GM21367 (cell line): ENCODE measurements around the gene NECTIN1.

Experiments used
- ATAC-seq: cut with Tn5 transposase; IDR thresholded peaks from one replicate; pipeline ENCODE4 v1.9.1; 2021; ENCODE audit not compliant: unreplicated experiment

Gene NECTIN1

DNA sequence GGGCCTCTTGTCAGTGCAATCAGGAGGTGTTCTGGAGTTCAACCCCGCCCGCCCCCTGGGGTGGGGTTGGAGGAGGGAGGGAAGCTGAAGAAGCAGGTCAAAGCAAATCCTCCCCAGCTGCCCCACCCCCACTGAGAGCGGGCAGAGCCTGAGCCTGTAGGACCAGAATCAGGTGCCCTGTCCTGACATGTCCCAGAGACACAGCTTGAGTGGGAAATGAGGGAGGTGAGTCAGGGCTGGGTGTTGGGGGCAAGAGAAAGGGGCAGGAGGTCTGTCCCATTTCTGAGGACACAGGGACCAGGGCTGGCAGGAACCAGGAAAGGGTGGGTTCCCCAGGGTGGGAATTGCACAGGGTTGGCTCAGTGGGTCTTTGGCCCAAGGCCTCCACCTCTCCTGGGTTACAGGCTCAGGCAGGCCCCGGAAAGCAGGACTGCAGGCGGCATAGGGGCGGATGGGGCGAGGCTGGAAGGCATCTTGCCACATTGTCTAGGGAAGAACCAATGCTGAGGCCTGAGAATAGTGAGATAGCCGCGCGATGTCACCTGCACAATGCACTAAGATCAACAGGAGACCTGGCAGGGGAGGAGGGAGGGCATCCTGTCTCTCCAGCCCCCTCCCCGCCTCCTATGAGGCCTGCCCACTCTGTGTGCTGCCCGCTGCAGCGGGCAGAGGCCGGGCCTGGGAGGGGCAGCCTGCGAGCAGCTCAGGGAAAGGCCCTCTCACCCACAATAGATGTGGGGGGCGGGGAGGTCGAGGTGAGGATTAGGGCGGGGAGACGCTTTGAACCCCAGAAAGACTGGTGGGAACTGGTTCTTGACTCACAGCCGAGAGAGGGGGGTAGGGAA lies 32.4 kb downstream of the NECTIN1 start:
- ATAC-seq = no peak

DNA sequence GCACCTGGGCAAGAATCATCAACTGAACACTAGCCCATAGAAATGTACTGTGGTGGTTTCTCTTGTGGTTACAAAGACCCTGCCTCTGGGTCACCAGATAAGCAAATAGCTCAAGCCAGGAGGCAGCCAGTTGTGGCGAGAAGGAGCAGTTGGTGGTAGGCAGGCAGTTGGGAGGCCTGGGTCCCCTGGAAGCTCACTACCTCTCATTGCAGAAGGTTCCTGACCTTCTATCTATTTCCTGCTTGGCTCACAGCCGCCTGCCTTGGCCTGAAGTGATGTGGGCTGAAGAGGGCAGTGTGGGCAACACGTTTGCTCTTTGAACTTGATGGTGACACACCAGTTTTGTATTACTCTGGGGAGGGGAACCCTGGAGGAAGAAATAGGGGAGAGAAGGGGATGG lies 34.7 kb downstream of the NECTIN1 start:
- no peak for ATAC-seq

DNA sequence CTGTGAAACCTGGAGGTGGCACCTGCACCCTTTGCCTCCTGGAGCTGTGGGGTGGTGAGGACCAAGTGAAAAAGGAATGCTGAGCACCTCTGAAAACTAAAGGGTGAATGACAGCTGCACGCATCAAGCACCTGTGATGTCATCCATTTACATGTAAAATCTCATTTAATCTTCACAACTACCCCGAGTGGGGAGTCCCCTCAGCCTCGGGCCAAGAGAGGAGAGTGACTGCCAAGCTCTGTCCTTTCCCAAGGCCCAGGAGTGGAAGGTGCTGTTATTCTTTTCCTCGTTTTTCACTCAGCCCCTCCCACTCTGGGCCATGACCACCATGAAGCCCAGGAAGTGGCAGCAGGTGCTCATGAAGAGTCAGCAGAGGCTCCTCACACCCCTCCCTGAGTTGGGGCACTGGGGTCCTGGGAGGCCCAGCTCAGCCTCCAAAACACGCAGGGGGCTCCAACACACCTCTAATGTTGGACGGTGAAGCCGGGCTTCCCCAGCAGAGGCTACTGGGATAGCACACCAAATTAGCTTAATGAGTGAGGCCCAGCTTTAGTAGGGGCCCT lies 35.7 kb downstream of the NECTIN1 start:
- no peak for ATAC-seq

DNA sequence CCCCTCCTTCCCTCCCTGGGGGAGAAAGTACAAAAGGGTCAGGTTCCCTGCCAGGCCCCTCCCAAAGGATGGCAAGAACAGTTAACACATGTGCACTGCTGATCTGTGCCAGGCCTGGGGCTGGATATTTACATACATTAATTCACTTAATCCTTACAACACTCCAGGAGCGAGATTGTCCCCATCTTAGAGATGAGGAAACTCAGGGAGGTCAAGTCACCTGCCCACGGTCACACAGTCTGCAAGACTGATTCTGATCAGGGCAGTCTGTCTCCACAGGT lies 36.5 kb downstream of the NECTIN1 start:
- ATAC-seq = no peak

DNA sequence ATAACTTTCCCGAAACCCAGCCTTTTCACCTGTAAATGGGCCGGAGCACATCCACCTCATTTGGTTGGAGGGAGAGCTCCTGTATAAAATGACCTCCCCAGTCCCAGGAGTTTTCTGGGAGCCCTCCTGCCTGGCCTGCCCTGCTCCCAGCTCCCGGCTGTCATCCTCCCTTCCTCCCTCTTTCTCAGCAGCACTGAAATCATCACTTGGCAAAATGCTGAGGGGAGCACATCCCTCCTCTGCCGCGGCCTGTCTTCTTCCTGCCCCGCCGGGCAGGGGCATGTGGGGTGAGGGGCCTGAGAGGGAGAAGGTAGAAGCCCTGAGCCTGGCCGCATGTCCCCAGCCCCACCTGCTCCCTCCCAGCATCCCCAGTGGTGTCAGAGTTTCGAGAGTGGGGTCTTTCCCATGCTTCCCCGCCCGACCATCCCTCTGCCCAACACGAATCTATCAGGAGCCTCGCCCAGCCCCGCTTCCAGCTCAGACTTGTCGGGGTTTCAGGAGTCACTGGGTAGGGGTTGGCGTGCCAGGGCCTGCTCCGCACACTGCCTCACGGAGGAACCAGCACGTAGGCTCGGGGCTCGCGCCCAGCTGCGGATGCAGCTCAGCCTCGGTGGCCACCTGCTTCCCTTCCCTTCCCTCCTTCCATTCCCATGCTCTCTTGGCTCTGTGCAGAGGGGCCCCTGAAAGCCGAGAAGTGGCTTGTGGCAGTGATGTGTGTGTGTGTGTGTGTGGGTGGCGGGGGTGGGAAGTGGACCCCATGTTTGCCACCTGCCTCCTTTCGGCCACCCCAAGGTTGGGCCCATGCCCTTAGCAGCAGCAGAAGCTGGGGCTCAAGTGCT lies 37.1 kb downstream of the NECTIN1 start:
- no peak for ATAC-seq

DNA sequence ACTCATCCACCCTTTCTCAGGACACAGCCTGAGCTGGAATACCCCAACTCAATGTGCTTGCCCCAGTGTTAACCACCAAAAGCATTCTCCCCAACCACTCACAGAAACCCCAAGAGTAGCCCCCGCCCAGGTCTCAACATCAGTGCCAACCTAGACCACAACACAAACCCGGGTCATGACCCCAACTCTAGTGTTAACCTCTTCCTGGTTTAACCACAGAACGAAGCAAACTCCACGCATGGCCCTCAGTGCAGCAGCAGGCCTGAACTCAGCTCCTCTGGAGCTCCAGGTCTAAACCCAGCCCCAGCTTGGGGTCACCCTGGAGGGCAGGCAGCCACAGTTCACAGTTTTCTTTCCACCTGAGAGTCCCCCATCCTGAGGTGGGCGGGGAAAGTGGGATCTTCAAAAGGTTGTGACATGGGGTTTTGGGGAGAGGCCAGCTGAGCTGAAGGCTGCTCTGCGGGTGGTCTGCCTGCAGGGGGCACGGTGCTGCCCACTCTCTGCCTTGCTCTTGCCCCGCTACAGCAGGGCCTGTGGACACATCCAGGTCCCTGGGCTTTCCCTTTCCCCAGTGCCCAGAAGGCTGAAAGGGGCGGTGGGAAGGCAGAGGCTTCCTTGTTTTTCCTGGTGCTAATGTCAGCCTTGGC lies 37.9 kb downstream of the NECTIN1 start:
- ATAC-seq = no peak

GRCh38 chr11:119689302-119689701 lies 39.7 kb downstream of the NECTIN1 start:
- ATAC-seq = no peak

GRCh38 chr11:119688356-119688755 lies 40.6 kb downstream of the NECTIN1 start:
- ATAC-seq = no peak

DNA sequence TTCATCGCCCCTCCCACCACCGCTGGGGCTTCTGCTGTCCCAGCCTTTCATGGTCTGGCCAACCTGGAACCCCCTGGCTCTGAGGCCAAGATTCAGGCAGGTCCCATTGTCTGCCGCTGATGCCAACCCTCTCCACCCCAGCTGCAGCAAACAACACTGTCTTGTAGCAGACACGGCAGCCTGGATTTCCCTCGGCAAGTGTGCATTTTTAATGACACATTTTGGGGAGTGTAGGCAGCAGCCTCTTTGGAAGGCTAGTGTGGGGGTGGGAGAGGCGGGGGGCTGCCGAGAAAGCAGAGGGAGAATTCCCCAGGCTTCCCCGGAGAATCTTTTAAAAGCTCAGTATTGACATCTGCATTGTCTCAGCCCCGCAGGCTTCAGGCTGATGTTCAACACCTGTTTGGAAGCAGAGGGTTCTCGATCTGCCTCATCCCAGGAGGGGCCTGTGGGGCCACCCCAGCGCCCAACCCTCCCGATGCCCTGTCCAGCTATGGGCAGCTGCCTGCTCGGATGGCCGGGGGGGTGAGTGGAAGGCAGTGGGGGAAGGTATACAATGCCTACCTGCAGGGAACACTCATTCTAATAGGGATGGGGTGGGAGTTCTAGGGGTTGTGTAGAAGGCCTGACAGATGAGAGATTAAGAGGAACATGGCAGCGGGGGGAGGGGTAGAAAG lies 41.5 kb downstream of the NECTIN1 start:
- no peak for ATAC-seq

- no peak for ATAC-seq
Measured at GRCh38 chr11:119686177-119686882, 42.7 kb downstream of the NECTIN1 start.

- ATAC-seq = no peak
Measured at GRCh38 chr11:119685111-119685746, 43.8 kb downstream of the NECTIN1 start.

DNA sequence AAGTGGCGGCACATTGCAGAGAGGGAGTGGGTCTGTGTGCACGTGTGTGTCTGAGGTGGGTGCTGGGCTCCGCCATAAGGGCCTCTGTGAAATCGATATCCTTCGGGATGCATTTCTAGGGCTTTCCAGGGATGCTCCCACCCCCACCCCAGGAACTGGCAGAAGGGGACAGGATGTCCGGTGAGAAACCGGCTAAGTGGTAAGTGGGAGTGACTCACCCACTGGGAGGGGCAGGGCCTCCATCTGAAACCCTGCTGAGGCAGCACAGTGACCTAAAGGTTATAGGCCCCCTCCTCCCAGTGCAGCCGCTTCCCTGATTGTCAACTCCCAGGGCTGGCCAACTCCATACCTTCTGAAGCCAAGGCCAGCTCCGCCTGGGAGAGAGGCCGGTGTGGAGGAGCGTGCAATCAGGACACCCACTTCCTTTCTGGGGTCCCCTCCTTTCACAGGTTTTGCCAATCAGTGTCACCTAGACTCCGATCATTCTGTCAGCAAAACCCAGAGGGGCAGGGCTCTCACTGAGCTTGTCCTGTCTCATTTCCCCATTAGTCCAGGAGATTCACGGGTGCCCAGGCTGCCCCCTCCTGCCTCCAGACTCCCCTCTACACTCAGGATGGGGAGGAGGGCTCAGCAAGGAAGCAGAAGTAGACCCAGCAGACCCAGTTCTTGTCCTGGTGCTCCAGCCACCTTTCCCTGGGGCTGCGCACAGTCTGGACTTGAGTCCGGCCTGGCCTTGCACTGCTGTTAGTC lies 44.5 kb downstream of the NECTIN1 start:
- no peak for ATAC-seq

DNA sequence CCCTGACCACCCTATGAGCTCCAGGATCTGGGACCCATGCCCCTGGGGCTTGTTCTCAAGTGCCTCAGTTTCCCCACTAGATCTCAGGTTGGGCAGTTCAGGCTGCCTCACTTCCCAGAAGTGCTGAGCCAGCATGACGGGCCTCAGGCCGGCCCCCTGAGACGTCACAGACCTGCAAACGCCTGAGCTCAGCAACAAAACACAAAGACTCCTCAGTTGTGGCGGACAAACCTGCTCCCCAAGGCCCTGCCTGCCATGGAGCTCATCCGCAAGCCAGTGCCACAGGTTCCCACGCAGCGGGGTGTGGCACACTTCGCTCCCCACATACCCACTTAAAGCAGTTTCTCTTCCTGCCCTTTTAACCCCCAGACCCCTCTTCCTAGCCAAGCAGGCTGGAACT lies 45.2 kb downstream of the NECTIN1 start:
- no peak for ATAC-seq

GRCh38 chr11:119681361-119681910 lies 47.6 kb downstream of the NECTIN1 start:
- ATAC-seq = no peak

DNA sequence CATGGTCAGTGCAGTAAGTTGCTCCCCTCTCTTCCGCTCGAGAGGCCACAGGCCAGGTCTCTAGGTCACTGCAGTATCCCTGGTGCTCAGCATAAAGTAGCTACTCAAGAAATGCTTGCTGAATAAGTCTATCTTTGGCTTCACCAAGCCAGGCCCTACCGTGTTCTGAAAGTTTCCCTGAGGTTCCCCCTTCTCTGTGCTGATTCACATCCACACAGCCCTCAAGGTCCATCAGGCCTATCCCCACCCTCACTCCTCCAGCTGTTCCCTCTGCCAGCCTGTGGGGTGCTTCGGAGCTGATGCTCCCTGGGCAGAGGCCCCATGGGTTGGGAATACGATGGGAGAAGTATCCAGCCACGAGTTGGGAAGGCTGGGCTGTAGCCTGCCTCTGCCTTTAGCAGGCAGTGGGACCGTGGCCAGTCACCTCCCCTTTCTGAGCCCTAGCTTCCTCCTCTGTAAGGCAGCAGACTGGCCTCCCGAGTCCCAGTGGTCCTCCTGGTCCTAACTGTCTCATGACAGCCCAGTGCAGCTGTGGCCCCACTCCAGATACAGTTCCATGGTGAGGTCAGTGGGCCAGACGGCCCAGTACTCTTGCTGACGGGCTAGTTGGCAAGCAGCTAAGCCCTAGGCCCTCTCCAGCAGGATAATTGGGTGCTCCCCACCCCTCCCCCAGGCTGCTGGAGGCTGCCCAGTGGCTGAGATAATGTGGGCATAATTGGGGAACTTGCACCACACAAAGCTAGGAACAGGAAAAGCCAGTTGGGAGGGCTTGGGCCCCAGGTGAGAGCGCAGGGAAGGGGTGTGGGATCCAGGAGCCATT lies 48.2 kb downstream of the NECTIN1 start:
- no peak for ATAC-seq

DNA sequence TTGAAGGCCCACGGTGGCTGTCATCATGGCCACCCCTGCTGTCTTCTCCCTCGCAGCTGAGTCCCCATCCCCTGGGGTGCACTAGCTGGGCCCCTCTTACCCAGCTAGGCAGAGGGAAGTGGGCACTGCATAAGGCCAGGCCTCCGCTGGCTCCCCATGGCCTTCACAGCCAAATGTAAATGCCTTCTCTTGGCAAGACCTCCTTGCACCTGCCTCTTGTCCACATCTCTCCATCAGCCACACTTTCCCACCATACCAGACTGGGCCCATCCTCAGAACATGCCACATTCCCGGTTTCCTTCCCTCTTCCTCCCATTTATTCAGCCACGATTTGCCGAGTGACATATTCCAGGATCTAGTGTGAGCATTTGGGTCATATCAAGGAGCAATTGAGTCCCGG lies 49.7 kb downstream of the NECTIN1 start:
- ATAC-seq = no peak

DNA sequence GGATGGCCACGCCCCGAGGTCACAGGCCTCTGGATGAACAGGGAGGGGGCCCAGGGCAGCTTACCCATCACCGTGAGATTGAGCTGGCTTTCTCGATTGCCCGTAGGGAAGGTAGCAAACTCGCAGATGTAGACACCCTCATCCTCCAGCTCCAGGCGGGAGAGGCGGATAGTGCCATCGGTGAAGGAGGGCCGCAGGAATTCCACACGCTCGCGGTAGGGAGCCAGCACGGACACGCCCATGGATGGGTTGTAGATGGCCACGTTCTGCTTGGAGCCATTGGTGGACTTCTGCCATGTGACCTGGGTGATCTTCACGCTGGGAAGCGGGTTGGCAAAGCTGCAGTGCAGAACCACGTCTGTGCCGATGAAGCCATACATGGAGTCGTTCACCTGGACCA lies 50.6 kb downstream of the NECTIN1 start:
- no peak for ATAC-seq

- ATAC-seq = no peak
Measured at GRCh38 chr11:119677840-119678239, 51.2 kb downstream of the NECTIN1 start.
